Nephron progenitor cell (in vitro differentiated cells): Measurements from ENCODE around the gene HEATR9.

Source experiments
- DNase-seq: peaks from one replicate; pipeline ENCODE4 v3.0.0; 2021
- H3K27ac Mint-ChIP-seq: 2 replicates; pipeline ENCODE4 v1.8.0; 2021; ENCODE audit warnings: mild to moderate bottlenecking, moderate library complexity, mixed read lengths
- H3K27me3 Mint-ChIP-seq: 2 replicates; pipeline ENCODE4 v1.8.0; 2021; ENCODE audit warnings: mild to moderate bottlenecking, low read depth, mixed read lengths; ENCODE audit not compliant: poor library complexity
- H3K36me3 Mint-ChIP-seq: 2 replicates; pipeline ENCODE4 v1.8.0; 2021; ENCODE audit warnings: low read depth, mixed read lengths
- H3K4me1 Mint-ChIP-seq: 2 replicates; pipeline ENCODE4 v1.8.0; 2021; ENCODE audit warnings: mixed read lengths
- H3K4me3 Mint-ChIP-seq: 2 replicates; pipeline ENCODE4 v1.8.0; 2021; ENCODE audit warnings: mild to moderate bottlenecking, moderate library complexity, mixed read lengths
- H3K9me3 Mint-ChIP-seq: 2 replicates; pipeline ENCODE4 v1.8.0; 2021; ENCODE audit warnings: mild to moderate bottlenecking, moderate library complexity, mixed read lengths
- TF ChIP-seq, protein P1 (sequence below): fragments of 200-600 bp; sonication (generic); IDR thresholded peaks from 2 replicates; pipeline ENCODE4 v1.5.0; 2021; ENCODE audit warnings: antibody characterized with exemption

HEATR9 gene

DNA sequence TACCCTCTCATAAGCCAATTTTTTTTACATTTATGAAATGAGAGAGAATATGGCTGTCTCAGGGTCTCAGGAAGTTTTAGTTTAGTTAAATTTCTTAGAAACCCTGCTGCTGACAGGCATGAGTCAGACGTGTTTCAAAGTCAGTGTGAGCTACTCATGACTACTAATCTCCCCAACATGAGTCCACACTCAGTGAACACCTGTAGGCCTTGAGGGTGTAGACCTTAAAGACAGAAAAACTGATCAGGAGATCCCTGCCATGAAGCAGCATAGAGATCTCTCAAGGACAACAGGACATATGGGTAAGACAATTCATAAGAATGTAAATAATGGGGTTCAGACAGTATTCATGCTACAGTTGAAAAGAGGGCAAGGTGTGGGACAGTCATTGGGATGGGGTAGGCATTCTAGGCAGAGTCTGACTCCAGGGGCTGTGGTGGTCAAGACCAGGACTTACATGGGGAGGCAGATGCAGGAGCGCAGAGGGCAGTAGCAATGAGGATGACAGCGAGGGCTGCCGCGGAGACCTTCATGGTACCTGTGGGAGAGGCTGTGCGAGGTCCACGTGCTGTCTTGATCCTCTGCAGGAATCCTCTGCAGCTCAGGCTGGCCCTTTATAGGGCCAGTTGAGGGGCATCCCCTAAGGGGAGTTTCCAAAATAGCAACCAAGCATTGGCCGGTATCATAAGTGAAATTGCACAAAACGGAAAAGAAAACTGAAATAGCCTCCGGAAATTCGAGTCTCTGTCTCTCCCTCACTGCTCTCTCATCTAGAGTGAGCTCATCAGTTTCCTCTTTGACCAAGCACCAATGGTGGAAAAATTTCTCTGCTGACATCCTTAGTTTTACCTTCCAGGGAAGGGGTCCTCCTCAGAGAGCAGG is 11.3 kb upstream of the HEATR9 start, which contains the start of gene CCL5:
CCL5 (minus strand) TSS at position 588 of the 882 bp plus-strand sequence.
- H3K27me3 Mint-ChIP-seq, result peaks cover 17% of the 10 kb centered on the region
- H3K36me3 Mint-ChIP-seq, result no peaks in the 10 kb centered on the region
- TF ChIP-seq, protein P1, sequence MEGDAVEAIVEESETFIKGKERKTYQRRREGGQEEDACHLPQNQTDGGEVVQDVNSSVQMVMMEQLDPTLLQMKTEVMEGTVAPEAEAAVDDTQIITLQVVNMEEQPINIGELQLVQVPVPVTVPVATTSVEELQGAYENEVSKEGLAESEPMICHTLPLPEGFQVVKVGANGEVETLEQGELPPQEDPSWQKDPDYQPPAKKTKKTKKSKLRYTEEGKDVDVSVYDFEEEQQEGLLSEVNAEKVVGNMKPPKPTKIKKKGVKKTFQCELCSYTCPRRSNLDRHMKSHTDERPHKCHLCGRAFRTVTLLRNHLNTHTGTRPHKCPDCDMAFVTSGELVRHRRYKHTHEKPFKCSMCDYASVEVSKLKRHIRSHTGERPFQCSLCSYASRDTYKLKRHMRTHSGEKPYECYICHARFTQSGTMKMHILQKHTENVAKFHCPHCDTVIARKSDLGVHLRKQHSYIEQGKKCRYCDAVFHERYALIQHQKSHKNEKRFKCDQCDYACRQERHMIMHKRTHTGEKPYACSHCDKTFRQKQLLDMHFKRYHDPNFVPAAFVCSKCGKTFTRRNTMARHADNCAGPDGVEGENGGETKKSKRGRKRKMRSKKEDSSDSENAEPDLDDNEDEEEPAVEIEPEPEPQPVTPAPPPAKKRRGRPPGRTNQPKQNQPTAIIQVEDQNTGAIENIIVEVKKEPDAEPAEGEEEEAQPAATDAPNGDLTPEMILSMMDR, result no peak
- DNase-seq, result no peak
- H3K9me3 Mint-ChIP-seq, result no peaks in the 10 kb centered on the region
- H3K4me3 Mint-ChIP-seq, result no peak within 1 kb of the TSS
- peaks cover 16% of the 10 kb centered on the region for H3K4me1 Mint-ChIP-seq
- H3K27ac Mint-ChIP-seq, result no peak within 1 kb of the TSS

DNA sequence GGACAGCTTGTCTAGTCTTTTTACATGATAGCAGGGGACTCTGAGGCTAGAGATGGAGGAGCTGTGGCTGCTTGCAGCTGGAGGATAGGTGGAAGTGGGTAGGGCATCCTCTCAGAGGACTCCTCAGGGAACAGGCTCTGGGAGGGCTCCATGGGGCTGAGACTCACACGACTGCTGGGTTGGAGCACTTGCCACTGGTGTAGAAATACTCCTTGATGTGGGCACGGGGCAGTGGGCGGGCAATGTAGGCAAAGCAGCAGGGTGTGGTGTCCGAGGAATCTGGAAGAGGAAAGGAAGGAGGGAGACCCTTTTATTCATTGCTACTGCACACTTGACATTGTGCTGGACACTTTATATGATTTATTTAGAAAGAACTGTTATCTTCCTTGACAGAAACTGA is 9.7 kb upstream of the HEATR9 start:
- peaks cover 17% of the 10 kb centered on the region for H3K27me3 Mint-ChIP-seq
- peaks cover 16% of the 10 kb centered on the region for H3K4me1 Mint-ChIP-seq
- TF ChIP-seq, protein P1, result no peak
- no peak overlapping the region for H3K4me3 Mint-ChIP-seq
- H3K9me3 Mint-ChIP-seq, result no peaks in the 10 kb centered on the region
- no peak for DNase-seq
- H3K36me3 Mint-ChIP-seq, result no peaks in the 10 kb centered on the region
- no peak overlapping the region for H3K27ac Mint-ChIP-seq

DNA sequence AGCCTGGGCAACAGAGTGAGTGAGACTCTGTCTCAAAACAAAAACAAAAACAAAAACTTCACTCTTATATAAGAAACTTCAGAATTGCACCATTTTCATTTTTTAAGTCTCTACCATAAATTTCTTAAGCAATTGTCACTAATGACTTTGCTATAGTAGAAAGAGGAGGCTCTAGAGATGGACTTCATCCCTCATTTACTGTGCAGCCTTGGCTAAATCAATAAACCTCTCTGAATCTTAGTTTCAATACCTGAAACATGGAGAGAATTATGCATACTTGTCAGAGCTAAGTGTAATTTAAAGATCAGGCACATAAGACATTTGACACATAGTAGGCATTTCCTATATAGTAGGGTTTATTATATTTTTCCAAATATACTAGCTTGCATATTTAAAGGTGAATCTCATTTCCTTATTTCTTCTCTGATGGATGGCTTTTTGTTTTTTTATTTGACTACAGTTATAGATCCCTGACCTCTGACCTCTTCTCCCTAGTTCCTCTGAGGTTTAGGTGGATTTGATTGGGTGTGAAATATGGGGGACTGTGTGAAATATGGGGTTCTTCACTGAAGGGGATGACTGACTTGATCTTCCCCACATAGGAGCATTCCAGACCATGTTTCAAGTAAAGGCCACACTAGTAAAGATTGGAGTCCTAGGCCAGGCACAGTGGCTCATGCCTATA is 8.8 kb upstream of the HEATR9 start:
- Mint-ChIP-seq H3K27me3 (peaks cover 17% of the 10 kb centered on the region), H3K9me3 (no peaks in the 10 kb centered on the region), H3K4me1 (peaks cover 16% of the 10 kb centered on the region), H3K4me3 (no peak overlapping the region), H3K27ac (no peak overlapping the region), H3K36me3 (no peaks in the 10 kb centered on the region)
- TF ChIP-seq, protein P1, result no peak
- DNase-seq, result no peak

DNA sequence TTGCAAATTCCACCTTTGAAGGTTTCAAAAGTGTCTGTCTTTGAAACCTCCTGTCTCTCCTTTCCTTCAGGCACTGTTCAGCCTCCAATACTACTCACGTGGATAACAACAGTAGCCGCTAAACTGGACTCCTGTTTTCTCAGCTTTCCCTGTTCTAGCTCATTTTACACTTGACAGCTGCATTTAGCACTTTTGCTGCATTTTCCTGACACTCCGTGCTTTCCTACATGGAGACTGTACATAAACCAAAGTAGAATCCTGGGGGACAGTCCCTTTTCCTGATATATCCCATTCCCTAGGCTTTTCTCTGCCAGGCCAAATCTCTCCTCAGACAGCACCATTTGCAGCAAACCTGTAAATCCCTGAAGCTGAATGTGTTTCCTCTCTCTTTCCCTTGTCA is 7.8 kb upstream of the HEATR9 start:
- TF ChIP-seq, protein P1, result no peak
- Mint-ChIP-seq H3K27me3 (peaks cover 17% of the 10 kb centered on the region), H3K4me3 (no peak overlapping the region), H3K27ac (no peak overlapping the region), H3K9me3 (no peaks in the 10 kb centered on the region), H3K4me1 (peaks cover 16% of the 10 kb centered on the region), H3K36me3 (no peaks in the 10 kb centered on the region)
- no peak for DNase-seq

DNA sequence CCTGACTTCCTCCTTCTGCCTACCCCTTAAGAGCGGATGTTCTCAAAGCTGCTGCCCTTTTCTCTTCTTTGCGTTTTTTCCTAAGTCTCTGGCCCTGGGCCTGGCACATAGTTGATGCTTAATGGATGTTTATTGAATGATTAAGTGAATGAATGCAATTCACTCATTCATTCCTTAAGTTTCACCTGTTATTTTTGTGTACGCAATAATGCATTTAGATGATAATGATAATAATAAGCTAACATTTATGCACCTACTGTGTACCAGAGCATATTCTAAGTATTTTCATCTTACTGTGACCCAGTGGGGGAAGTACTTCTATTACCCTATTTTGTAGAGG is 7.1 kb upstream of the HEATR9 start:
- H3K27me3 Mint-ChIP-seq, result peaks cover 17% of the 10 kb centered on the region
- H3K4me1 Mint-ChIP-seq, result peaks cover 16% of the 10 kb centered on the region
- no peaks in the 10 kb centered on the region for H3K9me3 Mint-ChIP-seq
- no peak overlapping the region for H3K4me3 Mint-ChIP-seq
- no peak for DNase-seq
- no peak overlapping the region for H3K27ac Mint-ChIP-seq
- H3K36me3 Mint-ChIP-seq, result no peaks in the 10 kb centered on the region
- TF ChIP-seq, protein P1, result no peak
